ENCODE results near the gene SLC24A3. TPM values are rescaled to one million over a fixed set of nuclear protein-coding genes. Genes with fewer than 3 reads are reported as not detected.

Gene SLC24A3
- total and polyA plus RNA-seq, 2 experiments from 2014 or later, result 0.81 to 2.5 TPM

DNA sequence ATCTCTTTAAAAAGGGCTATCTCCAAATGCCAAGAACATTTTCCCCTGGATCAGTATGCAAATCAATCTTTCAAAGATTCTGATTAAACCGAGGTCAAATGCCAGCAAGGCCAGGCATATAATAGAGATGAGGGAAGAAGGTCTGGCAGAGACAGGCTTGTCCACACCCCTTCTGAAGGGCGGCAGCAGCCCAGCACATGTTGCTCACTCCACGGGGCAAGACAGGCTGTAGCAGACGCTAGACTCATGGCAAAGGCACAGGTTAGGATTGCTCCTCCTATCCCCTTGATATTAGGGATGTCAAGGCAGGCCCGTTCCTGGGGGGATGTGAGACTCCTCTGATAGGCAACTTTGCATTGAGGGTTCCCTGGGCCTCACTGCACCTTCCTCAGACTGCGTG is 440.9 kb downstream of the SLC24A3 start:
- no peaks in the 10 kb centered on the region for H4K20me1 ChIP-seq (replicated peaks; ENCODE audit: insufficient read depth)
- Mint-ChIP-seq H3K4me1 (peaks cover 13% of the 10 kb centered on the region), H3K4me3 (no peak overlapping the region), H3K9me3 (no peaks in the 10 kb centered on the region; the same call in 2 of the 3 replicates), H3K27ac (no peak overlapping the region), H3K36me3 (ENCODE audit: low read depth) (no peaks in the 10 kb centered on the region; the same call in 2 of the 3 replicates), H3K27me3 (ENCODE audit: insufficient read depth, low read depth, poor library complexity) (no peaks in the 10 kb centered on the region)
- no peak for DNase-seq (ENCODE audit: low spot score)
- H3K27me3 ChIP-seq (ENCODE audit: insufficient read depth), result no peaks in the 10 kb centered on the region
- no peaks in the 10 kb centered on the region for H3K36me3 ChIP-seq (ENCODE audit: insufficient read depth)
- H3K27ac ChIP-seq (ENCODE audit: low read depth), result no peak overlapping the region
- H3K9me2 ChIP-seq (ENCODE audit: insufficient read depth), result no peaks in the 10 kb centered on the region
- H3F3A ChIP-seq (replicated peaks; ENCODE audit: low read depth), result no peaks in the 10 kb centered on the region
- no peaks in the 10 kb centered on the region for H3K79me2 ChIP-seq (replicated peaks; ENCODE audit: insufficient read depth)
- H3K4me1 ChIP-seq (ENCODE audit: insufficient read depth), result no peaks in the 10 kb centered on the region
- TF ChIP-seq, protein P1, sequence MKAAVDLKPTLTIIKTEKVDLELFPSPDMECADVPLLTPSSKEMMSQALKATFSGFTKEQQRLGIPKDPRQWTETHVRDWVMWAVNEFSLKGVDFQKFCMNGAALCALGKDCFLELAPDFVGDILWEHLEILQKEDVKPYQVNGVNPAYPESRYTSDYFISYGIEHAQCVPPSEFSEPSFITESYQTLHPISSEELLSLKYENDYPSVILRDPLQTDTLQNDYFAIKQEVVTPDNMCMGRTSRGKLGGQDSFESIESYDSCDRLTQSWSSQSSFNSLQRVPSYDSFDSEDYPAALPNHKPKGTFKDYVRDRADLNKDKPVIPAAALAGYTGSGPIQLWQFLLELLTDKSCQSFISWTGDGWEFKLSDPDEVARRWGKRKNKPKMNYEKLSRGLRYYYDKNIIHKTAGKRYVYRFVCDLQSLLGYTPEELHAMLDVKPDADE (IDR thresholded peaks at IDR 0.05), result no peak
- TF ChIP-seq JUNB (IDR thresholded peaks at IDR 0.05; ENCODE audit: unreplicated experiment), result no peak
- TF ChIP-seq EZH2phosphoT487 (IDR thresholded peaks at IDR 0.05; ENCODE audit: unreplicated experiment), result no peak
- no peak for TF ChIP-seq NANOG (IDR thresholded peaks at IDR 0.05; ENCODE audit: borderline replicate concordance)
- TF ChIP-seq, protein P2, sequence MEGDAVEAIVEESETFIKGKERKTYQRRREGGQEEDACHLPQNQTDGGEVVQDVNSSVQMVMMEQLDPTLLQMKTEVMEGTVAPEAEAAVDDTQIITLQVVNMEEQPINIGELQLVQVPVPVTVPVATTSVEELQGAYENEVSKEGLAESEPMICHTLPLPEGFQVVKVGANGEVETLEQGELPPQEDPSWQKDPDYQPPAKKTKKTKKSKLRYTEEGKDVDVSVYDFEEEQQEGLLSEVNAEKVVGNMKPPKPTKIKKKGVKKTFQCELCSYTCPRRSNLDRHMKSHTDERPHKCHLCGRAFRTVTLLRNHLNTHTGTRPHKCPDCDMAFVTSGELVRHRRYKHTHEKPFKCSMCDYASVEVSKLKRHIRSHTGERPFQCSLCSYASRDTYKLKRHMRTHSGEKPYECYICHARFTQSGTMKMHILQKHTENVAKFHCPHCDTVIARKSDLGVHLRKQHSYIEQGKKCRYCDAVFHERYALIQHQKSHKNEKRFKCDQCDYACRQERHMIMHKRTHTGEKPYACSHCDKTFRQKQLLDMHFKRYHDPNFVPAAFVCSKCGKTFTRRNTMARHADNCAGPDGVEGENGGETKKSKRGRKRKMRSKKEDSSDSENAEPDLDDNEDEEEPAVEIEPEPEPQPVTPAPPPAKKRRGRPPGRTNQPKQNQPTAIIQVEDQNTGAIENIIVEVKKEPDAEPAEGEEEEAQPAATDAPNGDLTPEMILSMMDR (conservative IDR thresholded peaks at IDR 0.05; ENCODE audit: low read depth in 2 of 2), result no peak
- no peak for TF ChIP-seq POLR2AphosphoS5 (IDR thresholded peaks at IDR 0.05; ENCODE audit: low read depth)
- no peak for TF ChIP-seq CREB1 (CRISPR knock-in tag; IDR thresholded peaks at IDR 0.05; ENCODE audit: low read depth)
- TF ChIP-seq, protein P3, sequence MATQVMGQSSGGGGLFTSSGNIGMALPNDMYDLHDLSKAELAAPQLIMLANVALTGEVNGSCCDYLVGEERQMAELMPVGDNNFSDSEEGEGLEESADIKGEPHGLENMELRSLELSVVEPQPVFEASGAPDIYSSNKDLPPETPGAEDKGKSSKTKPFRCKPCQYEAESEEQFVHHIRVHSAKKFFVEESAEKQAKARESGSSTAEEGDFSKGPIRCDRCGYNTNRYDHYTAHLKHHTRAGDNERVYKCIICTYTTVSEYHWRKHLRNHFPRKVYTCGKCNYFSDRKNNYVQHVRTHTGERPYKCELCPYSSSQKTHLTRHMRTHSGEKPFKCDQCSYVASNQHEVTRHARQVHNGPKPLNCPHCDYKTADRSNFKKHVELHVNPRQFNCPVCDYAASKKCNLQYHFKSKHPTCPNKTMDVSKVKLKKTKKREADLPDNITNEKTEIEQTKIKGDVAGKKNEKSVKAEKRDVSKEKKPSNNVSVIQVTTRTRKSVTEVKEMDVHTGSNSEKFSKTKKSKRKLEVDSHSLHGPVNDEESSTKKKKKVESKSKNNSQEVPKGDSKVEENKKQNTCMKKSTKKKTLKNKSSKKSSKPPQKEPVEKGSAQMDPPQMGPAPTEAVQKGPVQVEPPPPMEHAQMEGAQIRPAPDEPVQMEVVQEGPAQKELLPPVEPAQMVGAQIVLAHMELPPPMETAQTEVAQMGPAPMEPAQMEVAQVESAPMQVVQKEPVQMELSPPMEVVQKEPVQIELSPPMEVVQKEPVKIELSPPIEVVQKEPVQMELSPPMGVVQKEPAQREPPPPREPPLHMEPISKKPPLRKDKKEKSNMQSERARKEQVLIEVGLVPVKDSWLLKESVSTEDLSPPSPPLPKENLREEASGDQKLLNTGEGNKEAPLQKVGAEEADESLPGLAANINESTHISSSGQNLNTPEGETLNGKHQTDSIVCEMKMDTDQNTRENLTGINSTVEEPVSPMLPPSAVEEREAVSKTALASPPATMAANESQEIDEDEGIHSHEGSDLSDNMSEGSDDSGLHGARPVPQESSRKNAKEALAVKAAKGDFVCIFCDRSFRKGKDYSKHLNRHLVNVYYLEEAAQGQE (IDR thresholded peaks at IDR 0.05; ENCODE audit: unreplicated experiment), result no peak
- TF ChIP-seq STAT1 (IDR thresholded peaks at IDR 0.05; ENCODE audit: unreplicated experiment), result no peak
- TF ChIP-seq ZNF331 (CRISPR knock-in tag; IDR thresholded peaks at IDR 0.05; ENCODE audit: low read depth), result no peak
- no peak for TF ChIP-seq EZH2 (IDR thresholded peaks at IDR 0.05; ENCODE audit: low read depth, unreplicated experiment)
- TF ChIP-seq ZNF114 (CRISPR knock-in tag; IDR thresholded peaks at IDR 0.05), result no peak
- TF ChIP-seq, protein P4, sequence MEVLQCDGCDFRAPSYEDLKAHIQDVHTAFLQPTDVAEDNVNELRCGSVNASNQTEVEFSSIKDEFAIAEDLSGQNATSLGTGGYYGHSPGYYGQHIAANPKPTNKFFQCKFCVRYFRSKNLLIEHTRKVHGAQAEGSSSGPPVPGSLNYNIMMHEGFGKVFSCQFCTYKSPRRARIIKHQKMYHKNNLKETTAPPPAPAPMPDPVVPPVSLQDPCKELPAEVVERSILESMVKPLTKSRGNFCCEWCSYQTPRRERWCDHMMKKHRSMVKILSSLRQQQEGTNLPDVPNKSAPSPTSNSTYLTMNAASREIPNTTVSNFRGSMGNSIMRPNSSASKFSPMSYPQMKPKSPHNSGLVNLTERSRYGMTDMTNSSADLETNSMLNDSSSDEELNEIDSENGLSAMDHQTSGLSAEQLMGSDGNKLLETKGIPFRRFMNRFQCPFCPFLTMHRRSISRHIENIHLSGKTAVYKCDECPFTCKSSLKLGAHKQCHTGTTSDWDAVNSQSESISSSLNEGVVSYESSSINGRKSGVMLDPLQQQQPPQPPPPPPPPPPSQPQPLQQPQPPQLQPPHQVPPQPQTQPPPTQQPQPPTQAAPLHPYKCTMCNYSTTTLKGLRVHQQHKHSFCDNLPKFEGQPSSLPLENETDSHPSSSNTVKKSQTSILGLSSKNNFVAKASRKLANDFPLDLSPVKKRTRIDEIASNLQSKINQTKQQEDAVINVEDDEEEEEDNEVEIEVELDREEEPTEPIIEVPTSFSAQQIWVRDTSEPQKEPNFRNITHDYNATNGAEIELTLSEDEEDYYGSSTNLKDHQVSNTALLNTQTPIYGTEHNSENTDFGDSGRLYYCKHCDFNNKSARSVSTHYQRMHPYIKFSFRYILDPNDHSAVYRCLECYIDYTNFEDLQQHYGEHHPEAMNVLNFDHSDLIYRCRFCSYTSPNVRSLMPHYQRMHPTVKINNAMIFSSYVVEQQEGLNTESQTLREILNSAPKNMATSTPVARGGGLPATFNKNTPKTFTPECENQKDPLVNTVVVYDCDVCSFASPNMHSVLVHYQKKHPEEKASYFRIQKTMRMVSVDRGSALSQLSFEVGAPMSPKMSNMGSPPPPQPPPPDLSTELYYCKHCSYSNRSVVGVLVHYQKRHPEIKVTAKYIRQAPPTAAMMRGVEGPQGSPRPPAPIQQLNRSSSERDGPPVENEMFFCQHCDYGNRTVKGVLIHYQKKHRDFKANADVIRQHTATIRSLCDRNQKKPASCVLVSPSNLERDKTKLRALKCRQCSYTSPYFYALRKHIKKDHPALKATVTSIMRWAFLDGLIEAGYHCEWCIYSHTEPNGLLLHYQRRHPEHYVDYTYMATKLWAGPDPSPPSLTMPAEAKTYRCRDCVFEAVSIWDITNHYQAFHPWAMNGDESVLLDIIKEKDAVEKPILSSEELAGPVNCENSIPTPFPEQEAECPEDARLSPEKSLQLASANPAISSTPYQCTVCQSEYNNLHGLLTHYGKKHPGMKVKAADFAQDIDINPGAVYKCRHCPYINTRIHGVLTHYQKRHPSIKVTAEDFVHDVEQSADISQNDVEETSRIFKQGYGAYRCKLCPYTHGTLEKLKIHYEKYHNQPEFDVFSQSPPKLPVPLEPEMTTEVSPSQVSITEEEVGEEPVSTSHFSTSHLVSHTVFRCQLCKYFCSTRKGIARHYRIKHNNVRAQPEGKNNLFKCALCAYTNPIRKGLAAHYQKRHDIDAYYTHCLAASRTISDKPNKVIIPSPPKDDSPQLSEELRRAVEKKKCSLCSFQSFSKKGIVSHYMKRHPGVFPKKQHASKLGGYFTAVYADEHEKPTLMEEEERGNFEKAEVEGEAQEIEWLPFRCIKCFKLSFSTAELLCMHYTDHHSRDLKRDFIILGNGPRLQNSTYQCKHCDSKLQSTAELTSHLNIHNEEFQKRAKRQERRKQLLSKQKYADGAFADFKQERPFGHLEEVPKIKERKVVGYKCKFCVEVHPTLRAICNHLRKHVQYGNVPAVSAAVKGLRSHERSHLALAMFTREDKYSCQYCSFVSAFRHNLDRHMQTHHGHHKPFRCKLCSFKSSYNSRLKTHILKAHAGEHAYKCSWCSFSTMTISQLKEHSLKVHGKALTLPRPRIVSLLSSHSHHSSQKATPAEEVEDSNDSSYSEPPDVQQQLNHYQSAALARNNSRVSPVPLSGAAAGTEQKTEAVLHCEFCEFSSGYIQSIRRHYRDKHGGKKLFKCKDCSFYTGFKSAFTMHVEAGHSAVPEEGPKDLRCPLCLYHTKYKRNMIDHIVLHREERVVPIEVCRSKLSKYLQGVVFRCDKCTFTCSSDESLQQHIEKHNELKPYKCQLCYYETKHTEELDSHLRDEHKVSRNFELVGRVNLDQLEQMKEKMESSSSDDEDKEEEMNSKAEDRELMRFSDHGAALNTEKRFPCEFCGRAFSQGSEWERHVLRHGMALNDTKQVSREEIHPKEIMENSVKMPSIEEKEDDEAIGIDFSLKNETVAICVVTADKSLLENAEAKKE (CRISPR knock-in tag; IDR thresholded peaks at IDR 0.05), result no peak
- H3K4me3 ChIP-seq, result no peak overlapping the region
- no peak overlapping the region for H3K4me2 ChIP-seq
- H2AFZ ChIP-seq, result no peak overlapping the region
- no peak for ATAC-seq
